GM18858 (cell line): ENCODE data around the gene SYT7.

Experiments used
- ATAC-seq: cut with Tn5 transposase; IDR thresholded peaks from one replicate; pipeline ENCODE4 v1.9.1; 2021; ENCODE audit not compliant: unreplicated experiment

Gene SYT7

DNA sequence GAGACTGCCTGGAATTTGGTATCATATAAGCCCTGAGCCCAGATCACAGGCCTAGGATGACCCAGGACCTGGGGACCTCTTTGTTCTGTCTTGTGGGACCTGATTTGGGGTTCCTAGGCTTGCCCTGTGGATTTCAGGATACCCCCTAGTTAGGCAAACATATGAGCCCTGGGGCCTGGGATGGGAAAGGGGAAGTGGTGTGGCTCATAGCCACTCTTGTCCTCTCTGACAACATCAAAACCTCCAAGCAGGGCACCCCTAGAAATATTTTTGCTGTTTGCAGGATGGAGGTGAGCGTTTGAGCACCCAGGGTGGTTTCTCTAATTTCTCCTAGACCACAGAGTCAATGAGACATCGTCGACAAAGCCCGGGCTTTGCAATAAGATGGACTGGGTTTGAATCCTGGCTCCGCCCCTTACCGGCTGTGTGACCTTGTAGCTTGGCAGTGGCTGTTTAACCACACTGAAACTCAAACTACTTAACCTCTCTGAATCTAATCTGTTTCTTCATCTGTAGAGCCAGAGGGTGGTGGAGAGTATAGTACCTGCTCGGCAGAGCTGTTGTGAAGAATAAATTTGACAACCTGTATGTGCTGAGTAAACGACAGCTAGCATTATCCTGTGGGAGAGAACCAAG, 77.6 kb downstream of the SYT7 start:
- ATAC-seq: no peak

DNA sequence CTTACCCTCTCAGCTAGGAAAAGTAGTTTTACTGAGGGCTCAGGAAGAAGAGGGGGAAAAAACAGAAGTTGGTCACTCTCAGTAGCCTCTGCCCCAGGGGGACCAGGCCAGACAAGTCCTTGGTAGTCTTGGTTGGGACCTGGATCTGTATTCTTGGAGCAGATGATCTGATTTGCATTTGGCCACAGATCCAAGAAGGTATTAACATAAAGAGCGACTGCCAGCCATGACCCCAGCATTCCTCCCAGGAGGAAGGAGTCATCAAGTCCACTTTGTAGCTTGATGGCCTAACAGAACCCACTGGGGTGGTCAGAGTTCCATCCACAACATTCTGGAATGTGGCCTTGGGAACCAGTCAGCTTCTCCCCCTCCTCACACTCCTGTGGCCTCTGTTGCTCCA, 78.4 kb downstream of the SYT7 start:
- no peak for ATAC-seq

- ATAC-seq: no peak
Observed at GRCh38 chr11:61499816-61500491, 80.9 kb downstream of the SYT7 start.

DNA sequence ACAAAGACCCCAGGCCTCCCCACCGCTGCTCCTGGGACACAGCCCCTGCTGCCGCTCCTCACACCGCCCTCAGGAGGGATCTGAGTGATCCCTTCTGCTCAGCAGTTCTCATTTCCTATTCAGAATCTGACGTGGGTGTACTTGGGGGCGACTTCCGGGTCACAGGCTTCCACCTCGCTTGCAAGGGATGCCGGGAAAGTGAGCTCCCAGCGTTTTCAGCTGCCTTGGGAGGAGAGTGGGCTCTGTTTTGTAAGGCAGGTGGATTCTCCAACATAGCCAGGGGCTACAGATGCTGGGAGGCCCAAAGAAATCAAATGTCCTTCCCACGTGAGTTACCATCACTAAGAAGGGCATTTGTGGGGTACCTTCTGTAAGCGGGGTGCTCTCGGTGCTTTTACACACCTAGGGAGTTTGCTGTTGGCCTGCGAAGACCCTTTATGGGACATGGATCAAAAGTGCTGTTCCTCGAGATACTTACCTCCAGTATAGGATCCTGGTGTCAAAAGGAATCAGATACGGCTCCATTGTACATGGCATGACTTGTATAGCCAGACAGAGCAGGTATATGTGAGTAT, 82.0 kb downstream of the SYT7 start:
- no peak for ATAC-seq

DNA sequence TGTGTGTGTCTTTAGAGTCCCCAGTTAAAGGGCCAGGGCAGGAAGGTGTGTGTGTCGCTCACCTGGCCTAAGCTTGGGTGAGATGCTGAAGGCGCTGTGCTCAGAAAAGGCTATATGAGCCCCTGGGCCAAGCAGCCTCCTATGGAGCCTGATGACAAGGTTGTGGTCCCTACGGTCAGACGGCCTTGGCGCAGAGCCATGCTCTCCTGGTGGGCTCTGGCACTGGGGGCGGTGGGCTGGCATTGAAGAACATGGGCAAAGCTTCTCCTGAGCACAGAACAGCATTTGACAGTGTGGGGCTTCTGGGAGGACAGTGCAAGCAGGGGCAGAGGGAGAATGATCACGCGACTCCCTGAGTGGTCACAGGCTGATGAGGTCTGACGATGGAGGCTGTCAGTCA, 83.0 kb downstream of the SYT7 start:
- ATAC-seq: no peak

GRCh38 chr11:61497473-61497872, 83.4 kb downstream of the SYT7 start:
- no peak for ATAC-seq

DNA sequence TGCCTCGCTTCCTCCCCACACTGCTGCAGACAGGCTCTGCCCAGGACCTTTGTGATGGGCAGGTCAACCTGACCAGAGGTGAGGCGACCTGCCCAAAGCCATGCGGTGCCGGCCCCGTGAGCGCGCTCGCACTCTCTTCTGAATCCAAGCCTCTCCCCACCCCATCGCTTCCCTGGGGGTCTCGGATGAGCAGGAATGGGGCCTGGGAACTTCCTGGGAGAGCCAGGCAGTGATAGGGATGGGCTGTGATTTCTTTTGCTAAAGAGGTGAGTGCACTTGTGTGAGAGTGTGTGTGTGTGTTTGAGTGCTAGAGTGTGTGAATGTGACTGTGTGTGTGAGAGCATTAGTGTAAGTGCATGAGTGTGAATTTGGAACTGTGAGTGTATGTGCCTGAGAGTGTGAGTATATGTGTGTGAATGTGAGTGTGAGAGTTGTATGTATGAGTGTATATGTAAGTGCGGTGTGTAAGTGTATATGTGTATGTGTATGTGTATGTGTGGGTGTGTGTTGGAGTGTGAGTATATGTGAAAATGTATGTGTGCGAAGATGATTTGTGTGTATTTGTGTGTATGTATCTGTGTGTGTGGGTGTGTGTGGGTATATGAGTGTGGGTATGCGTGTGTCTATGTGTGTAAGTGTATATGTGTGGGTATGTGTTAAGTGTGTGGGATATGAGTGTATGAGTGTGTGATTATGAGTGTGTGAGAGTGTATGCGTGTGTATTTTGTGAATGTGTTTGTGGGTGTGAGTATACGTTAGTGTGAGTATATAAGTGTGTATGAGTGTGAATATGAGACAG, 84.1 kb downstream of the SYT7 start:
- no peak for ATAC-seq

DNA sequence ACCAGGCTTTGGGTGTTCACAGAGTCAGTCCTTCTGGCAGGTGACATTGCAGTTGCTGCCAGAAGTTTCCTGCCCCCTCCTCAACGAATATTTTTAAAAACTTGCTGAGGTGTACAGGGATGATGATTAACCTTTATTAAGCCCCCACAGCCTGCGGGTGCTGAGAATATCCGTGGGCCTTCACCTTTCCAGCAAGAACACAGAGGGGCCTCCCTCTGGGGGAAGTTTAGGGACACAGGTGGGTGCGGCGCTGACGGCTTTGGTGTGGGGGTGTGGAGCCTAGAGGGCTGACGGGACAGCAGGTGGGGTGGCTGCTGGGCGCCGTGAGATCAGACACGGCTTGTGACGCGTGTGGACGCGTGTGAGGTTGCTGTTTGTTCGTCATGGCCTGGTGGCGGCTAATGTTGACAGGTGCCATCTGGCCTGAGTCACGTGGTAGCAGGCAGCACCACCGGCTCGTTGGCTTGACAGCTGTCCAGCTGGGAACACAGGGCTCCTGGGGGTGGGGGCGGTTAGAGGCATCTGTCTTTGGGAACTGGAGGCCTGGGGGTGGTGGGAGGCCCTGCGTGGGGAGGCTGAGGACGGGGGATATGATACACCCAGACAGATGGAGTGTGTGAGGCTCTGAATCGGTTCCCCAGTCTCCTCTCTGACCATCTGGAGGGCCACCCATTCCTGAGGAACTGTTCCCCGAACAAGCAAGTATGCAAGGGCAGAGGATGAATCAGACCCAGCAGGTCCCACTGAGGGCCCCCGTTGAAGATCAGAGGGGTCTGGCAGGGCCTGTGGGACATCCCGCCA, 84.9 kb downstream of the SYT7 start:
- ATAC-seq: no peak

DNA sequence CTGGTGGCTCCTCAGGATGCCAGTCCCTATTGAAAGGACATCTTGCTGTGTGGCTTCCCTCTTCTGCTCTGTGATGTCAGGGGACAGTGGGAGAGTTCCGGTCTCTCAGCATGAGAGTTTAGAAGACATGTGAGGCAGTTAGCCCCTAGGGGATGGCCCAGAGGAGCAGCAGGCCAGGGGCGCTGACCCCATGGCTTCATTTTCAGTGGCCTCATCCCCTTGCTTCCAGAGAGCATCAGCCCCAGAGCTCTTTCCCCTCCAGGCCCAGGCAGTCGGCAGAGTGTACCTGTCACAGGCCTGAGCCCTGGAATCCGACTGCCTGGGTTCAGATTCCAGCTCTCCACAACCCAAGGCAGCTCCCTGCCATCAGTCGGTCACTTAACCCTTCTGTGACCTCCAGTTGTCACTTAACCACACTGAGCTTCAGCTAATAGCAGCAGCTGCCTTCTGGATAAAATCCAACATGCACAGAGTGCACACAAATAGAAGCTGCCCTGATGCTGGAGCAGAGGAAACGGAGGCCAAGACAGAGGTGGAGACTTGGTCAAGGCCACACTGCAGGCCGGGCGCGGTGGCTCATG, 86.4 kb downstream of the SYT7 start:
- no peak for ATAC-seq

GRCh38 chr11:61491736-61492395, 89.0 kb downstream of the SYT7 start:
- ATAC-seq: no peak

- no peak for ATAC-seq
Observed at GRCh38 chr11:61489833-61490721, 90.8 kb downstream of the SYT7 start.

DNA sequence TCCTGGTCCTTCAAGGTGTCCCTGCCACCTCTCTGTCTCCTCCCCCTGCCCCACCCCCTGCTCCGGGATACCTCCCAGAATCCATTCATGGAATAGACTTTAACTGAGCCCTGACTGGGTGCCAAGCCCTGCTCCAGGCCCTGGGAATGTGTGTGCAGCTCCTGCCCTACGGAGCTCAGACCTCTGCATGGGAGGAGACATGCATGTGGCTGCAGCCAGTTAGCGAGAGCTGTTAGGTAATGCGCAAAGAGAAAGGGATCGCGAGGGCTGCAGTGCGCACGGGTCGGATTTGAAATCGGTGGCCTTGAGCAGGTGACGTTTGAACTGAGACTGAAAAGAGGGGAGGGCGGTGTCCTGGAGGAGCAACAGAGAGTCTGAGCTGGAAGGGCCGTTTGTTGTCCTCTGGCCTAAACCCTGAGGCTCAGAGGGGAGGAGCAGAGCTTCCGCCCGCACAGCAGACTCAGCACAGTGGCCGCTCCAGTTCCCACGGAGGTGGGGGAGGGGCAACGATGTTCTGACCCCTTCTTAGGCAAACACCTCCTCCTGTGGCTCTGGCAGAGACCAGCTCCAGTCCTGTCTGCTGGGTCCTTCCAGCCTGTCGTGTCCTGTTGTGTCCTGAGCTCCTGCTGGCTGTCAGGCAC, 92.1 kb downstream of the SYT7 start:
- ATAC-seq: no peak

GRCh38 chr11:61487342-61488025, 93.4 kb downstream of the SYT7 start:
- ATAC-seq: no peak

- ATAC-seq: no peak
Observed at GRCh38 chr11:61486779-61487178, 94.1 kb downstream of the SYT7 start.

- ATAC-seq: no peak
Observed at GRCh38 chr11:61486011-61486620, 94.8 kb downstream of the SYT7 start.

- no peak for ATAC-seq
Observed at GRCh38 chr11:61485080-61485479, 95.8 kb downstream of the SYT7 start.

- no peak for ATAC-seq
Observed at GRCh38 chr11:61484541-61484940, 96.3 kb downstream of the SYT7 start.

DNA sequence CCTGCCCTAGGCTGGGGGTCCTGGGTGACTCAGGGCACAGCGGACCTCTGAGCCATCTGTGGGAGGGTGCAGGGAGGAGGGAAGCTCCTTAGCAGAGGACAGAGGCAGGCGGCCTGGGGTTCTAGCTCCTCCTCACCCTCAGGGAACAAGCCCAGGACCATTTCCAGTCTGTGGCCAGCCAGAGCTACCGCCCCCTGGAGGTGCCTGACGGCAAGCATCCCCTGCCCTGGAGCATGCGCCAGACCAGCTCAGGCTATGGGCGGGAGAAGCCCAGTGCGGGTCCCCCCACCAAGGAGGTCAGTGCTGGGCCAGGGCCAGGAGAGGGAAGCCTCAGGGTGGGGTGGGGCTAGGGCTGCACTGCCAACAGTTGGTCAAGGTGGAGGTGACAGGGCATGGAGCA, 98.4 kb downstream of the SYT7 start:
- ATAC-seq: no peak
